ENCODE measurements around the gene KPNA4.
"Not testable (repeated sequence)": the region's sequence is repeated elsewhere in the genome, so short reads cannot be mapped to it uniquely, and the experiment has no call there.

The KPNA4 gene

DNA sequence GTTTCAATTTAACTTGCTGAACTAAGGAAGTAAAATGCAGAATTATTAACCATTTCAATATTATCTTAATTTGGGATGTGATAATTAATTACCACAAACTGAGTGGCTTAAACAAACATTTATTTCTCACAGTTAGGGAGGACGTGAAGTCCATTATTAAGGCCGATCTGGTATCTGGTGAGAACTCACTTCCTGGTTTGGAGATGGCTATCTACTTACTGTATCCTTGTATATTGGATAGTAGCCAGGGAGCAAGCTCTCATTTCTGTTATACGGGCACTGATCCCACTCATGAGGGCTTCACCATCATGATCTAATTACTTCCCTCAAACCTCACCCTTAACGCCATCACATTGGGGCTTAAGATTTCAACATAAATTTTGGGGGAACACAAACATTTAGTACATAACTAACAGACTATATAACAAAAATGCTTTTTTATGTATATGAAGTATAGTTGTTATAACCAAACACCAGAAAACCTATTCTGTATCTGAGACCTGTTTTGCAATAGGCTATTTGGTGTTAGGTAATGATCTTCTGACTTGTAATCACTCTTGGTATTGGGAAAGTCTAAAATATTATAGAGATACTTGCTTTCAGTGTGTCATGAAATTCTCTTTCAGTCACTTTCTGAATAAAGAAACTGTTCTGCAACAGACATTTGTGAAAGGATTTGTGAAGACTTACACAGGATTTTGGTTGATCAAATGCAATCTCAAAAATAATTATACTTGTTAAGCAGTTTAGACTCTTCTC lies 4.7 kb upstream of the KPNA4 start:
- DNase-seq (ENCODE audit: low read depth in 2 of 2) = no peak

DNA sequence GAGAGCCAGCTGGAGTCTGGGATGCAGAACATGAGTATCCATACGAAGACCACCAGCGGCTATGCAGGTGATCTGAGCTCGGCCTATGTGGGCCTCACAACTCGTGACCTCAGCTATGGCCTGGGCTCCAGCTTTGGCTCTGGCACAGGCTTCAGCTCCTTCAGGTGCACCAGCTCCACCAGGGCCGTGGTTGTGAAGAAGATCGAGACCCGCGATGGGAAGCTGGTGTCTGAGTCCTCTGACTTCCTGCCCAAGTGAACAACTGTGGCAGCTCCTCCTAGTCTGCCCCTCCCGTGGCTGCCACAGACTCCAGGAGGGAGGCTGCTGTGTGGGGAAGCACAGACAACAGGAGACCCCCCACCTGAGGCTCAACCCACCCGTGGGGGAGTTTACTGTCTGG lies 3.6 kb upstream of the KPNA4 start:
- DNase-seq (ENCODE audit: low read depth in 2 of 2) = no peak

DNA sequence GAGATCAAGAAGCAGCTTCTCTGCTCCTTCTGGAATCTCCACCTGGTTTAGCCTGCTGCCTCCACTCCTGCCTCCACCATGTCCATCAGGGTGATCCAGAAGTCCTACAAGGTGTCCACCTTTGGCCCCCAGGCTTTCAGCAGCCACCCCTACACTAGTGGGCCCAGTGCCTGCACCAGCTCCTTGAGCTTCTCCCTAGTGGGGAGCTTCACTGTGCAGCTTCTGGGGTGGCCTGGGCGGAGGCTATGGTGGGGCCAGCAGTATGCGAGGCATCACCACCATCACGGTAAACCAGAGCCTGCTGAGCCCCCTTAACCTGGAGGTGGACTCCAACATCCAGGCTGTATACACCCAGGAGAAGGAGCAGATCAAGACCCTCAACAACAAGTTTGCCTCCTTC lies 2.4 kb upstream of the KPNA4 start:
- no peak for DNase-seq (ENCODE audit: low read depth in 2 of 2)

DNA sequence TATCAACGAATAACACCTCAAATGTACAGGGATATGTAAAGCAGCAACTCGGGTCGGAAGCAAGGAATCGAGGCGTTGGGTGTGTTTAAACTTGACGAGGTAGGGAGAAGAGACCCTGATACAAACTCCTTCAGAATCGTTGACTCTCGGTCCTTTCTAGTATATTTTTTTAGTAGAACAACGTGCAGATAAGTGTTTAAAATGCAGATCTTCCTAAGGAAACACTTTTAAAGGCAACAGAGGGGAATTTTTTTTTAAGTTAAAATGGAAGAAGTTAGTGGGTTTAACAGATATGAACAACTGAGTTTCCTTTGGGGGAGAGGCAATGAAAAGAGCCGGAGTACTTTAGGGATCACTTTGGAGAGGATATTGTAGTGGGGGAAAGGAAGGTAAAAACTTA lies 1.1 kb upstream of the KPNA4 start:
- DNase-seq (ENCODE audit: low read depth in 2 of 2) = no peak

DNA sequence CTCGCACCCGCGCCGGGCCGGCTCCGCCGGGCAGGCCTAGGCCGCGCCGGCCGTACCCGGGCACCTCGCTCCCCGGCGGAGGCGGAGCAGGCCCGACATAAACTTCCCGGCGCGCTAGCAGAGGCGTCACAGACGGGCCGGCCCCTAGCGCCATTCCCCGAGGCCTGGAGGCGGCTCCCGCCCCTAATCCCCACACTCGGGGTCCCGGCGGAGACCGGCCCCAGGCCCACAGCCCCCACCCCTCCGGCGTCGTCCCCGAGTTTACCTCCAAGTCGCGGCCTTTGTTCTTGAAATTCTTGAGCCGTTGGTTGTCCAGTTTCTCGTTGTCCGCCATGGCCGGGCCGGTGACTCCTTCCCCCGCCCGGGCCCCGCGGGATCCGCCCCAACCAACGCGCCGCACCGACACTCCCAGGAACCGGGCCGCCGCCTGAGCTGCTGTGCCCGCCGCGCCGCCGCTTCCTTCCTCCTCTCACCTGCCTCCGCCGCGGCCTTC lies 376 bp downstream of the KPNA4 start:
- peak in 1 of 2 experiments; percentile 31 for DNase-seq (ENCODE audit: low read depth in 2 of 2)

DNA sequence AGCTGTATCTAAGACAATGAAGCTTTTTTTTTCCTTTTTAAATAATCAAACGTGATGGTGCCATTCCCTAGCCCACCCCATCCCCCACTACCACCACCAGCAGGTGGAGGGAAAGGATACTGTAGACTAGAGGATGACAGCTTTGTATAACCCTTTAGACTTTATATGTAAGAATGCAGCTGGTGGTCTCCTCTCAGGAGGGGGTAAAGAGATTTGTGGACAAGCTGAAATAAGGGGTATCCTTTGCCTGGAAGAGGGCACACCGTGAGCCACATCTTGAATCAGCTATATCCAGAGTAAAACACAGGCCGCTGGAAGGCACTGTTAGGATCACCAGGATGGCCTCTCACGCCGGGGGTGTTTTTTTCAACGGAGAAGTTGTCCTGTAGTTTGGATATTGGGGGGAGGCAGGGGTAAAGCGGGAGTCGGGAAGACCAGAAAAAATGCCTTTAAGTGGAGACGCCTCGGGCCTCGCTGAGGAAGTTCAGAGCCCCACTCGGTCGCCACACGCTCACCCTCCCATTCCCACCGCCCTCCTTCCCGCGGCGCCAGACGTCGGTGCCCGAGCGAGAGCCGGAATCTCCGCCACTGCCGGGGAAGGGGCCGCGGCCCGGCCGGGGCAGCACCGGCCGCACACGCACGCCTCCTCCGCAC lies 986 bp downstream of the KPNA4 start:
- DNase-seq (ENCODE audit: low read depth in 2 of 2) = no peak

DNA sequence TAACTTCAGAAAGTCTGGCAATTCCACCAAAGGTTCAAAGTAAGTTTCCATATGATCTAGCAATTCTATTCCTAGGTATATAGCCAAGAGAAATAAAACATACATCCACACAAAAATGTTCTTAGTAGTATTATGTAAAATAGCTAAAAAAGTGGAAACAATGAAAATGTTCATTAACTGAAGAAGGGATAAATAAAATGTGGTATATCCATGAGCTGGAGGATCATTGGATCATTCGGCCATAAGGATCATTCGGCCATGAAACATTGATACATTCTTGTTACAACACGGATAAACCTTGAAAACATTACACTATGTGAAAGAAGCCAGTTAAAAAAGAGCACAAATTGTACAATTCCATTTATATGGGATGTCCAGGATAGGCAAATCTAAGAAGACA lies 2.4 kb downstream of the KPNA4 start:
- no peak for DNase-seq (ENCODE audit: low read depth in 2 of 2)

DNA sequence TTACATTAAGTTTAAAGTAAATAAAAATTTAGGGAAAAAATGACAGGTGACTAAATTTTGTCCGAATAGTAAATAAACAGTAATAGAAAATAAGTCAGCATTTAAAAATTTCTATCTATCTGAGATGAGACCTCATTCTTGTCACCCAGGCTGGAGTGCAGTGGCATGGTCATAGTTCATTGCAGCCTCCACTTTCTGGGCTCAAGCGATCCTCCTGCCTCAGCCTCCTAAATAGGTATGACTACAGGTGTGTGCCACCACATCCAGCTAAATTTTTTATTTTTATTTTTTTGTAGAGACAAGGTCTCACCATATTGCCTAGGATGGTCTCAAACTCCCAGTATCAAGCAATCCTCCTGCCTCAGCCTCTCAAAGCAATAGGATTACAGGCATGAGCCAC lies 7.8 kb downstream of the KPNA4 start:
- DNase-seq (ENCODE audit: low read depth in 2 of 2) = no peak

DNA sequence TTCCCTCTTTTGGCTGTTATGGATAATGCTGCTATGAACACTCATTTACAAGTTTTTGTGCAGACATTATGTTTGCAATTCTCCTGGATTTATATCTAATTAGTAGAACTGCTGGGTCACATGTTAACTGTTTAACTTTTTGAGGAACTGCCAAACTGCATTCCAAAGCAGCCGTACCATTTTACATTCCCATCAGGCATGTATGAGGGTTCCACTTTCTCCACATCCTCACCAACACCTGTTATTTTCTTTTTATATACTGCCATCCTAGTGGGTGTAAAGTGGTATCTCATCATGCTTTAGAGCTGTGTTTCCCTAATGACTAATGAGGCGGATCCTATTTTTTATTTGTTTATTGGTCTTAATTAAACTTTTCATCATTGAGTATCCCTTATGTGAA lies 9.2 kb downstream of the KPNA4 start:
- DNase-seq (ENCODE audit: low read depth in 2 of 2) = no peak

DNA sequence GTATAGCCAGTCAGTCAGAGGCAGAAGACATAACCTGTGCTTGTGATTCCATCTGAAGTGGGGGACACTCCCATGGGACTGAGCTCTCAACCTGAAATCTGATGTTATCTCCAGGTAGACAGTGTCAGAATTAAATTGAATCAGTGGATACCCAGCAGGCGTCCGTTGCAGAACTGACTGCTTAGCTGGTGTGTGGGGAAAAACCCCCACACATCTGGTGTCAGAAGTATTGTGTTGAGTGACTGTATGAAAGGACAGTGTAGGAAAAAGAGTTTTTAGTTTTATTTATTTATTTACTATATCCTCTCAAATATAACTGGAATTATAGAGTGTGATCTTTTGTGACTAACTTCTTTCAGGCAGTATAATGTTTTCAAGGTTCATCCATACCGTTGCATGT lies 10.4 kb downstream of the KPNA4 start:
- no peak for DNase-seq (ENCODE audit: low read depth in 2 of 2)

DNA sequence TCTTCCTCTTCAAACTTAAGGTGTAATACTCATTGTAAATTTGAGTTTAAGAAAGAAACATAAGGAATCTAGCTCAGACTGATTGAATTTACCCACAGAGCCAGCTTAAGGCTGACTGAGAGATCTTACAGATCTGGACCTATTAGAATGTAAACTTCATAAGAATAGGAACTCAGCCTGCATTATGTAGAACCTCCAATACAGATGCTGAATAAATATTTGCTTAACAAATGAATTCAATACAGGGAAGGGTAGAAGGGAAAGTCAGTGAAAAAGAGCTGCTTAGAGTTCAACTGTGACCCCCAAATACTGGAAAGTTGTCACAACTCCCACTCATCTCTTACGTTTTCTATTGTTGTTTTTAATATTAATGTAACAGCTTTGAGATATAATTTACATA lies 11.5 kb downstream of the KPNA4 start:
- DNase-seq (ENCODE audit: low read depth in 2 of 2) = no peak

DNA sequence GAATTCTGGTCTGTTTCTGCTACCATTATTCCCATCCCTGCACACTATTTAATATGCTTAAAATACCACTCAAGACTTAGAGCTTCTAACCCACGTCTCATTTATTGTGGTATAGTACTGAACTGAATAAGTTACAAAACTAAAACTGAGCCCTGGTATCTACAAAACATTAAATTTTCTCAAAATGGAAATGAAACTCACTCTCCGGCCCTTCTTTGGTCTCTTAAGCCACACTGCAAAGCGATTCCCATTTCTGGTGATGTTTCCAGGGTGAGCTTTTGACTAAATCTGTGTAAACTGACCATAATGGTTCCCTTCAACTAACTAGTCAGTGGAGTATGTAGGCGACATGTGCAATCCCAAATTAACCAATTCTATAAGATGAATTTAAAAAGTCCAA lies 18.6 kb downstream of the KPNA4 start:
- DNase-seq (ENCODE audit: low read depth in 2 of 2) = no peak

DNA sequence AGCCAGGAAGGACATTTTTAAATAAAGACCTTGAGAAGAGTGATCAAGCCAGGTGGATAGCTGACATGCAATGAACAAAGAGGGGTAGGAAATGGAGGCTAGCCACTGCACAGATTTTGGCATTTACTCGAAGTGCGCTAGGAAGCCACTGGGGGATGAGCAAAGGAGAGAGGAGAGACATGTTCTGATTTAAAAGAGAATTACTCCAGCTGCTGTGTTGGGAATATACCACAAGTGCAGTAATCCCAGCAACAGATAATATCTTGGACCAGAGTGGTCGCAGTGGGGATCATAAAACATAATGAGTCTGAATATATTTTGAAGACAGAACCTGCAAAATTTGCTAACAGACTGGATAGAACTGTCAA lies 19.9 kb downstream of the KPNA4 start:
- DNase-seq (ENCODE audit: low read depth in 2 of 2) = no peak

DNA sequence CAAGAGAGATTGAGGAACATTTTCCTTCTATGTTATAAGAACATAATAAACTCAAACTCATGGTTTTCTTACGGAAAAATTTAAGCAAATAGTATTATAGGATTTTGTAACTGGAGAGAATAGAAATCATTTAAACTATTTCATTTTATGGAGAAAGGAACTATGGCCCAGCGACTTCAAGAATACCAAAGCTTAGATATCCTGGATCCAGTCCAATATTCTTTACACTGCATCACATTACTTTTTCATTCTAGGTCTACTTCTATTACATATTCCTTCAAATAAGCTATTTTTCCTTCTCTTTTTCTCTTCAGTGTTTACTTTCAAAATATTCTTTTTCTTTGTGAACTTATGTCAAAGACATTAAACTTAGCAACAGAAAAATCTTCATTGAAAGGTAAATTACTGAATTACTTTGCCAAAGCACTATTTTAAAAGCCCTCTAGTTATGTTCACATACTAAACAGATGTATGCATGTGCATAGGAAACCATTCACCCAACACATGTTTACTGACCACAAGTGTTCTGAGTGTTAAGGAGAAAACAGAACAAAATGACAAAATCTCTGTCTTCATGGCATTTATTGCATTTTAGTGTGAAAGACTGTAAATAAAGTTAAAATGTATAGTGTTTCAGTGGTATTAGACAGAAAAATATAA lies 20.4 kb downstream of the KPNA4 start:
- no peak for DNase-seq (ENCODE audit: low read depth in 2 of 2)

DNA sequence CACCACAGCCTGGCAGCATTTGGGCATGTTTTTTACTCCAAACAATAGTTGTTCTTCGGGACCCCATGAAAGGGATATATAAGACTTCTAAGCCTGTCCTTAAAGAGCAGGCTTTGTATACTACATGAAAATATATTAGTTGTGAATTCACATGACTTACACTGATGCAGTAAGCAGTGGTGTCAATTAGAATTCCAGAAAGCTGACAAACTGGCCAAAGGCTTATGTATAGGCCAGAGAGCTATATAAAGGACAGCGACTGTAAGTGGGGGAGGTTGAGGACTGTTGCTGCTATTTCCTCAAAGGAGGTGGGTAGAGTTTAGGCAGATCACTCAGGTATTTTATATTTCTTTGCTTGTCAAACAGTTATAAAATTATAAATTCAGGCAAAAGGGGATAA lies 24.8 kb downstream of the KPNA4 start:
- no peak for DNase-seq (ENCODE audit: low read depth in 2 of 2)

DNA sequence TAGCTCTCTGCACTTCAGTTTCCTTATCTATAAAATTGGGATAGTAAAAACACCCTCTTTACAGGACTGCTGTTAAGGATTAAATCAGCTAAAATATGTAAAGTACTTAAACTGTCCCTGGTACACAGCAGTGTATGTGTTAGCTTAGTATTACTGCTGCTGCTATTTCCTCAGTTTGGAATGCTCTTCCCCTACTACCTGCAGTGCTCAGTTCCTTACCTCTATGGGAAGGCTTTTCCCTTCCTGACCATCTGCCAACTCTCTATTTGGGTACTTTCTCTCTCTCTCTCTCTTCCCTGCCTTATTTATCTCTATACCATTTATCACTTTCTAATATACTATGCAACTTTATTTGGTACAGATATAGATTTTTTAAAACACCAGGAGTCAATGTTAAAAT lies 26.5 kb downstream of the KPNA4 start:
- DNase-seq (ENCODE audit: low read depth in 2 of 2) = no peak

DNA sequence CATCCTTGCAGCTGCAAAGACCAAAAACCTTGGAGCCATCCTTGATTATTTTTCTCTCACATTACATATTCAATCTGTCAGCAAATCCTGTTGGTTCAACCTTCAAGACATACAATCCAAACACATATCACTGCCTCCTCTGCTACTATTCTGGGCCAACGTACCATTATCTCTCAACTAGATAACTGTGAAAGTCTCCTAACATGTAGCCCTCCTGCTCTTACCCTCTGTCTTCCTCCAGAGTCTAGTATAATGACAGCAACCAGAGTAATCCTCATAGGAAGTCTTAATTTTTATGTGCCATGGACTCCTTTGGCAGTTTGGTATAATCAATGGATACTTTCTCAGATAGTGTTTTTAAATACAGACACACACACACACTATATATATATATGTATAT lies 27.6 kb downstream of the KPNA4 start:
- DNase-seq (ENCODE audit: low read depth in 2 of 2) = no peak

DNA sequence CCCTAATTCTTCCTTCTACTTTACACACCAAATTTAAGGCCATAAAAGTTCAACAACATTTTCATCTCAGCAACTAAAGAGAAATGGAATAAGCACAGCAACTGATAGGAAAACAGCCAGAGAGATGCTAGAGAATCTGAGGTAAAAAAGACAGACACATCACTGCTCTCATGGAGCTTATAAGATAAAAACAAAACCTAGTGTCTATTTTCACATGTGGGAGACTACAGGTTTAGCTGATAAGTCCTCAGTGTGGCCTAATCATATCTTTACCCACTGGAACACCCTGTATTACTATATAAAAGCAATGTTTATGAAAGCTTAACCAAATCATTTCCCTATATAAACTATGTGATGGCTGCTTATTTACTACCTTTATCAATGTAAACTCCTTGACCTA lies 33.0 kb downstream of the KPNA4 start:
- DNase-seq (ENCODE audit: low read depth in 2 of 2) = no peak

DNA sequence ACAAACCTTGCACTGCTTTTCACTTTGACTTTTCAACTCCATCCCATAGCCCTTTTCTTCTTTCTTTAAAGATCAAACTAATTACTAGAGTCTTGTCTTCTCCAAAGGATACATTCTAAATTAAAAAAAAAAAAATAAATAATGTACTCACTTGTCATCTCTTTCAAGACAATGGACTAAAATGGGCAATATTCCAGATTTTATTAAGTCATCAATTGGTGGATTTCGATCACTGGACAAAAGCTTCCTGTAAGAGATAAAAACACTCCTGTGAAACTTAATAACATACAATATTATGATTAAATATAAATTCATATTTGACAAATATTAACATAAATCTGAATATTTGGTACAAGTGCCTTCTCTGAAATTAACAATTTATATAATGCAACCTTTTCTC lies 34.1 kb downstream of the KPNA4 start:
- no peak for DNase-seq (ENCODE audit: low read depth in 2 of 2)

DNA sequence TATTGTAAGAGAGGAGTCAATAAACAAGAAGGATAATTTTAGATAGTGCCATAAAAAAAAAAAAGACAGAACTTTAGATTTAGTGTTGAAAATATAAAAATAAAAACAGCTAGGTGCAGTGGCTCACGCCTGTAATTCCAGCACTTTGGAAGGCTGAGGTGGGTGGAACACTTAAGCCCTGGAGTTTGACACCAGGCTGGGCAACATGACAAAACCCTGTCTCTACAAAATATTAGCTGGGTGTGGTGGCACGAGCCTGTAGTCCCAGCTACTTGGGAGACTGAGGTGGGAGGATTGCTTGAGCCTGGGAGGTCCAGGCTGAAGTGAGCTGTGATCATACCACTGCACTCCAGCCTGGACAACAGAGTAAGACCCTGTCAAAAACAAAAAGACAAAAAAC lies 49.0 kb downstream of the KPNA4 start:
- not testable (repeated sequence) for DNase-seq (ENCODE audit: low read depth in 2 of 2)

DNA sequence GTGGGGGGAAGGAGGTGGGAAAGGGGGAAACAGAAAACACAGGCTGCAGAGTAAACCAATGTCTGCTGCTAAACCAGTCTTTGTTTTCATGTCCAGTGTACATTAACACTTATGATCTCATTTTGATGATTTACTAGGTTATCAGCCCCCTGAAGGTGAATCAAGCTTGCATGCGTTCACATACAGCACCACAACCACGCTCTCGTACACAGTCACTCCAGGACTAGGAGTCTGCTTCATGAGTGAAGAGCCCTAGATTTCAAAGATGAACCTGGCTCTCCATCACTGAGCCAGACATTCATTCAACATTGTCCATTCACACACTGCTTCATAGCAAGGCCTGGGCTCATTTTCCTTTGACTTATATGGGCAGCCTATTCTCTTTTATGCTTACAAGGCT lies 64.0 kb downstream of the KPNA4 start:
- no peak for DNase-seq (ENCODE audit: low read depth in 2 of 2)

DNA sequence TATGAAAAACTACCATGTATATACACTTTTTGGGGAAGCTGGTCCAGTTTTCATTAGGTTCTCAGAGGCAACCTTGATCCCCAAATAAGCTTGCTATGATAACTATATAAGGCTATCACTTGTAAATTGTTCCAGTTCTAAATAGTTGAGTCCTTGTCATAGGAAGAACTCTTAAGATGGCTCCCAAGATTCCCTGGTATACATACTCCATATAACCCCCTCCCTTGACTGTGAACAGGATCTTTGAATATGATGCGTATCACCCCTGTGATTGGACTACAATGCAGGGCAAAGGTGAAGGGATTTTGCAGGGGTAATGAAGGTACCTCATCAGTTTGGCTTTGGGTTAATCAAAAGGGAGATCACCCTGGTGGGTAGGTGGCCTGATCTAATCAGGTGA lies 67.2 kb downstream of the KPNA4 start:
- no peak for DNase-seq (ENCODE audit: low read depth in 2 of 2)

DNA sequence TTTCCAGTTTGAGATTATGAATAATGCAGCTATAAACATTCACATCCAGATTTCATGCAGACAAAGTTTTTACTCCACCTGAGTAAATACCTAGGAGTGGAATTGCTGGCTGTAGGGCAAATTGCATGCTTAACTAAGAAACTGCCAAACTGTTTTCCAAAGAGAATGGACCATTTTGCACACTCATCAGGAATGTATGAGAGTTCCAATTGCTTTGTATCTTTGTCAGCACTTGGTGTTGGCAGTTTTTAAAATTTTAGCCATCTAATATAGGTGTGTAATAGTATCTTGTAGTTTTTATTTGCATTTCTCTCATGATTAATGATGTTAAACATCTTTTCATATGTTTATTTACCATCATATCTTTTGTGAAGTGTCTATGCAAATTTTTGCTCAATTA lies 75.2 kb downstream of the KPNA4 start:
- no peak for DNase-seq (ENCODE audit: low read depth in 2 of 2)

Measured in stimulated activated CD4-positive, alpha-beta T cell treated with anti-CD3 and anti-CD28 coated beads, Interleukin-12 subunit alpha, Interleukin-12 subunit beta, amount 100 ng/mL, for 24 hours (primary cell).